Erythroblast (primary cell): ENCODE results near the gene GPC4.

ENCODE experiments used
- GATA1 ChIP-seq: IDR thresholded peaks from 2 replicates; pipeline ENCODE4 v1.6.1; 2011; ENCODE audit warnings: low read depth, mild to moderate bottlenecking, control low read depth, low read length, moderate library complexity
- POLR2A ChIP-seq: IDR thresholded peaks from 2 replicates; pipeline ENCODE4 v1.6.1; 2011; ENCODE audit warnings: mild to moderate bottlenecking, low read length

GRCh38 chrX:133305348-133305747, 109.9 kb downstream of the GPC4 start:
- TF ChIP-seq POLR2A (no peak), GATA1 (no peak)
